GM23338 (cell line): ENCODE data around the gene C1orf210. TPM values are rescaled to one million over a fixed set of nuclear protein-coding genes. Genes with fewer than 3 reads are reported as not detected.

Source experiments
- ATAC-seq: fragments of 200-7000 bp; cut with Tn5 transposase; 3 replicates; pipeline ENCODE4 v1.9.1; 2020
- DNase-seq: peaks from one replicate; pipeline ENCODE4 v3.0.0-alpha.2; 2015; ENCODE audit warnings: low spot score
- H2AFZ ChIP-seq: fragments of 200-600 bp; sonication (generic); 2 replicates; pipeline ENCODE4 v1.8.0; 2016; ENCODE audit warnings: antibody characterized with exemption, mild to moderate bottlenecking, moderate library complexity
- H3F3A ChIP-seq: fragments of 200-600 bp; sonication (generic); replicated peaks from 2 replicates; pipeline ENCODE4 v1.8.0; 2017; ENCODE audit warnings: antibody characterized with exemption, mixed run types, low read depth
- H3K27ac ChIP-seq: fragments of 200-600 bp; sonication (generic); 2 replicates; pipeline ENCODE4 v1.6.1; 2016; ENCODE audit warnings: low read depth
- H3K27me3 ChIP-seq: fragments of 200-600 bp; sonication (generic); 2 replicates; pipeline ENCODE4 v1.8.0; 2016; ENCODE audit warnings: mild to moderate bottlenecking, mixed run types, moderate library complexity; ENCODE audit not compliant: insufficient read depth
- H3K36me3 ChIP-seq: fragments of 200-600 bp; sonication (generic); 2 replicates; pipeline ENCODE4 v1.8.0; 2016; ENCODE audit warnings: mild to moderate bottlenecking; ENCODE audit not compliant: insufficient read depth
- H3K4me1 ChIP-seq: fragments of 200-600 bp; sonication (generic); 2 replicates; pipeline ENCODE4 v1.8.0; 2016; ENCODE audit warnings: mild to moderate bottlenecking, moderate library complexity; ENCODE audit not compliant: insufficient read depth
- H3K4me2 ChIP-seq: fragments of 200-600 bp; sonication (generic); 2 replicates; pipeline ENCODE4 v1.7.1; 2017; ENCODE audit warnings: mixed run types
- H3K4me3 ChIP-seq: fragments of 200-600 bp; sonication (generic); 2 replicates; pipeline ENCODE4 v1.6.1; 2016; ENCODE audit warnings: mixed run types
- H3K79me2 ChIP-seq: fragments of 200-600 bp; sonication (generic); replicated peaks from 2 replicates; pipeline ENCODE4 v1.8.0; 2017; ENCODE audit warnings: mild to moderate bottlenecking; ENCODE audit not compliant: insufficient read depth
- H3K9me2 ChIP-seq: fragments of 200-600 bp; sonication (generic); 2 replicates; pipeline ENCODE4 v1.8.0; 2017; ENCODE audit not compliant: insufficient read depth
- H4K20me1 ChIP-seq: fragments of 200-600 bp; sonication (generic); replicated peaks from 2 replicates; pipeline ENCODE4 v1.8.0; 2017; ENCODE audit warnings: mild to moderate bottlenecking; ENCODE audit not compliant: insufficient read depth
- H3K27ac Mint-ChIP-seq: 2 replicates; pipeline ENCODE4 v1.8.0; 2020; ENCODE audit warnings: inconsistent platforms, mild to moderate bottlenecking, moderate library complexity, mixed read lengths
- H3K27me3 Mint-ChIP-seq: 3 replicates; pipeline ENCODE4 v1.8.0; 2022; ENCODE audit warnings: low read depth, mild to moderate bottlenecking, moderate library complexity, mixed read lengths, inconsistent platforms; ENCODE audit not compliant: insufficient read depth, poor library complexity
- H3K36me3 Mint-ChIP-seq: 3 replicates; pipeline ENCODE4 v1.8.0; 2021; ENCODE audit warnings: low read depth, mild to moderate bottlenecking, inconsistent platforms, moderate library complexity, mixed read lengths
- H3K4me1 Mint-ChIP-seq: 3 replicates; pipeline ENCODE4 v1.8.0; 2020; ENCODE audit warnings: mild to moderate bottlenecking, inconsistent platforms, mixed read lengths
- H3K4me3 Mint-ChIP-seq: 3 replicates; pipeline ENCODE4 v1.8.0; 2021; ENCODE audit warnings: moderate library complexity, mild to moderate bottlenecking, inconsistent platforms, mixed read lengths
- H3K9me3 Mint-ChIP-seq: 3 replicates; pipeline ENCODE4 v1.8.0; 2020; ENCODE audit warnings: moderate library complexity, mild to moderate bottlenecking, inconsistent platforms, mixed read lengths
- CREB1 ChIP-seq: fragments of 250-450 bp; sonication (Bioruptor Pico); IDR thresholded peaks from 2 replicates; pipeline ENCODE4 v1.5.0; 2020; ENCODE audit warnings: low read depth, mild to moderate bottlenecking, moderate library complexity
- CTCF ChIP-seq, 2 experiments: fragments of 200-600 bp in 1 of 2; sonication (generic) in 1 of 2; conservative IDR thresholded peaks; 2 replicates each; pipeline versions ENCODE4 v1.5.1 to v1.6.1; 2016 to 2017; ENCODE audit warnings: antibody characterized with exemption in 2 of 2, low read depth in 2 of 2, mild to moderate bottlenecking in 2 of 2, moderate library complexity in 1 of 2
- ETS1 ChIP-seq: IDR thresholded peaks from 2 replicates; pipeline ENCODE4 v1.6.1; 2016; ENCODE audit warnings: antibody characterized with exemption
- EZH2 ChIP-seq: fragments of 200-600 bp; sonication (generic); IDR thresholded peaks from one replicate; pipeline ENCODE4 v1.8.0; 2017; ENCODE audit warnings: antibody characterized with exemption, mild to moderate bottlenecking, low read depth; ENCODE audit not compliant: unreplicated experiment
- EZH2phosphoT487 ChIP-seq: fragments of 200-600 bp; sonication (generic); IDR thresholded peaks from one replicate; pipeline ENCODE4 v1.8.1; 2018; ENCODE audit warnings: antibody characterized with exemption; ENCODE audit not compliant: unreplicated experiment
- JUNB ChIP-seq: IDR thresholded peaks from one replicate; pipeline ENCODE4 v1.6.1; 2016; ENCODE audit warnings: antibody characterized with exemption; ENCODE audit not compliant: unreplicated experiment
- NANOG ChIP-seq: IDR thresholded peaks from 2 replicates; pipeline ENCODE4 v1.6.1; 2016; ENCODE audit warnings: antibody characterized with exemption, borderline replicate concordance
- POLR2AphosphoS5 ChIP-seq: IDR thresholded peaks from 2 replicates; pipeline ENCODE4 v1.6.1; 2016; ENCODE audit warnings: antibody characterized with exemption, low read depth
- REST ChIP-seq: IDR thresholded peaks from one replicate; pipeline ENCODE4 v1.6.1; 2018; ENCODE audit warnings: antibody characterized with exemption; ENCODE audit not compliant: unreplicated experiment
- STAT1 ChIP-seq: IDR thresholded peaks from one replicate; pipeline ENCODE4 v1.6.1; 2016; ENCODE audit warnings: antibody characterized with exemption; ENCODE audit not compliant: unreplicated experiment
- ZNF114 ChIP-seq: fragments of 250-450 bp; sonication (Bioruptor Pico); IDR thresholded peaks from 2 replicates; pipeline ENCODE4 v1.5.0; 2020; ENCODE audit warnings: mild to moderate bottlenecking, moderate library complexity
- ZNF331 ChIP-seq: fragments of 250-450 bp; sonication (Bioruptor Pico); IDR thresholded peaks from 2 replicates; pipeline ENCODE4 v1.5.0; 2020; ENCODE audit warnings: low read depth, mild to moderate bottlenecking, moderate library complexity
- ZNF462 ChIP-seq: fragments of 250-450 bp; sonication (Bioruptor Pico); IDR thresholded peaks from 2 replicates; pipeline ENCODE4 v1.5.0; 2020; ENCODE audit warnings: mild to moderate bottlenecking, moderate library complexity
- polyA plus RNA-seq: library from polyadenylated mRNA; unstranded; fragments of >200 nt; fragmentation: Nextera tagmentation; extraction: Ambion mirVana; gene quantifications from 2 replicates; pipeline ENCODE4 v1.2.1, GENCODE V29; 2016
- total RNA-seq: library from RNA; depleted of rRNA; stranded (reverse); fragments of >200 nt; shearing (Covaris generic); gene quantifications from 2 replicates; pipeline ENCODE4 v1.2.3, GENCODE V29; 2014

The C1orf210 gene
- total and polyA plus RNA-seq, 2 experiments from 2014 or later: 10.3 to 17.1 TPM

- TF ChIP-seq REST: no peak
- TF ChIP-seq EZH2: no peak
- no peak for TF ChIP-seq POLR2AphosphoS5
- TF ChIP-seq CREB1 (CRISPR knock-in tag): no peak
These were observed 30.1 kb upstream of the C1orf210 start (continued) for GRCh38 chr1:43315481-43315880.

GRCh38 chr1:43314233-43314632 is 28.9 kb upstream of the C1orf210 start:
- Histone ChIP-seq H2AFZ (no peak overlapping the region), H3K27me3 (no peaks in the 10 kb centered on the region), H3K36me3 (no peaks in the 10 kb centered on the region), H3K79me2 (no peaks in the 10 kb centered on the region), H4K20me1 (no peaks in the 10 kb centered on the region), H3K4me3 (no peak overlapping the region), H3F3A (no peaks in the 10 kb centered on the region), H3K27ac (no peak overlapping the region), H3K4me2 (no peak overlapping the region), H3K9me2 (no peaks in the 10 kb centered on the region), H3K4me1 (no peaks in the 10 kb centered on the region)
- no peaks in the 10 kb centered on the region for H3K36me3 Mint-ChIP-seq
- peaks cover 7% of the 10 kb centered on the region; the same call in 2 of the 3 replicates for H3K4me1 Mint-ChIP-seq
- H3K27me3 Mint-ChIP-seq: peaks cover 9% of the 10 kb centered on the region
- H3K9me3 Mint-ChIP-seq: no peaks in the 10 kb centered on the region
- H3K4me3 Mint-ChIP-seq: no peak overlapping the region
- DNase-seq (no peak), ATAC-seq (no peak)
- H3K27ac Mint-ChIP-seq: no peak overlapping the region
- no peak for TF ChIP-seq CTCF (conservative IDR thresholded peaks at IDR 0.05; ENCODE audit: low read depth in 2 of 2)
- TF ChIP-seq CREB1 (CRISPR knock-in tag): no peak
- no peak for TF ChIP-seq EZH2
- TF ChIP-seq JUNB: no peak
- no peak for TF ChIP-seq POLR2AphosphoS5
- TF ChIP-seq STAT1: no peak
- TF ChIP-seq ZNF462 (CRISPR knock-in tag): no peak
- no peak for TF ChIP-seq ZNF114 (CRISPR knock-in tag)
- TF ChIP-seq ETS1: no peak
- no peak for TF ChIP-seq NANOG
- no peak for TF ChIP-seq ZNF331
- no peak for TF ChIP-seq EZH2phosphoT487
